DMS79 (cell line): ENCODE measurements around the gene HLA-DQB1.
"Not testable (repeated sequence)": the region's sequence is repeated elsewhere in the genome, so short reads cannot be mapped to it uniquely, and the experiment has no call there.

Source experiments
- DNase-seq: peaks from one replicate; lab custom pipeline; 2025; lab: John Stamatoyannopoulos, UW

The HLA-DQB1 gene

GRCh38 chr6:32666420-32667300 is at the start of gene HLA-DQB1:
TSS of gene HLA-DQB1 (minus strand) at chr6:32666657. CDS start at chr6:32666607, 50 bp downstream.
- no peak for DNase-seq

GRCh38 chr6:32713241-32713640 is 46.8 kb upstream of the HLA-DQB1 start:
- DNase-seq, result no peak

- no peak for DNase-seq
Measured at GRCh38 chr6:32709625-32710024, 43.2 kb upstream of the HLA-DQB1 start.

GRCh38 chr6:32705164-32705563 is 38.7 kb upstream of the HLA-DQB1 start:
- DNase-seq, result not testable (repeated sequence)

GRCh38 chr6:32703347-32703746 is 36.9 kb upstream of the HLA-DQB1 start:
- no peak for DNase-seq

GRCh38 chr6:32700391-32701040 is 34.1 kb upstream of the HLA-DQB1 start:
- DNase-seq, result no peak

GRCh38 chr6:32697031-32697430 is 30.6 kb upstream of the HLA-DQB1 start:
- DNase-seq, result no peak

GRCh38 chr6:32692019-32692418 is 25.6 kb upstream of the HLA-DQB1 start:
- DNase-seq, result no peak

- DNase-seq, result no peak
Measured at GRCh38 chr6:32689531-32690501, 23.4 kb upstream of the HLA-DQB1 start.

- DNase-seq, result no peak
Measured at GRCh38 chr6:32685603-32686002, 19.1 kb upstream of the HLA-DQB1 start.

- no peak for DNase-seq
Measured at GRCh38 chr6:32684246-32684645, 17.8 kb upstream of the HLA-DQB1 start.

- DNase-seq, result no peak
Measured at GRCh38 chr6:32680055-32680454, 13.6 kb upstream of the HLA-DQB1 start.

GRCh38 chr6:32679492-32679891 is 13.0 kb upstream of the HLA-DQB1 start:
- no peak for DNase-seq

GRCh38 chr6:32674123-32674522 is 7.7 kb upstream of the HLA-DQB1 start:
- not testable (repeated sequence) for DNase-seq

GRCh38 chr6:32671908-32672307 is 5.5 kb upstream of the HLA-DQB1 start:
- DNase-seq, result not testable (repeated sequence)

- DNase-seq, result no peak
Measured at GRCh38 chr6:32669893-32670292, 3.4 kb upstream of the HLA-DQB1 start.

- no peak for DNase-seq
Measured at GRCh38 chr6:32669240-32669639, 2.8 kb upstream of the HLA-DQB1 start.

GRCh38 chr6:32668226-32668747 is 1.8 kb upstream of the HLA-DQB1 start:
- no peak for DNase-seq

- DNase-seq, result no peak
Measured at GRCh38 chr6:32665661-32666060, 796 bp downstream of the HLA-DQB1 start.

GRCh38 chr6:32664827-32665362 is 1.6 kb downstream of the HLA-DQB1 start:
- no peak for DNase-seq

GRCh38 chr6:32664354-32664753 is 2.1 kb downstream of the HLA-DQB1 start:
- no peak for DNase-seq

GRCh38 chr6:32662836-32663235 is 3.6 kb downstream of the HLA-DQB1 start:
- DNase-seq, result no peak
